Measurements from ENCODE around the gene ZNF106. TPM values are rescaled to one million over a fixed set of nuclear protein-coding genes. Genes with fewer than 3 reads are reported as not detected.
A peak's percentile ranks its signal among the peaks of the same experiment; 100 is the strongest.

ZNF106 gene
- total RNA-seq, 1 donor from 2014 or later: 58.1 TPM

- Mint-ChIP-seq H3K4me3 (ENCODE audit: unreplicated experiment) (no peak overlapping the region), H3K36me3 (ENCODE audit: low read depth) (no peaks in the 10 kb centered on the region), H3K27me3 (ENCODE audit: low read depth) (no peaks in the 10 kb centered on the region), H3K4me1 (ENCODE audit: low read depth) (peaks cover 47% of the 10 kb centered on the region), H3K9me3 (ENCODE audit: low read depth) (no peaks in the 10 kb centered on the region), H3K27ac (ENCODE audit: unreplicated experiment) (no peak overlapping the region)
- TF ChIP-seq, protein P1, sequence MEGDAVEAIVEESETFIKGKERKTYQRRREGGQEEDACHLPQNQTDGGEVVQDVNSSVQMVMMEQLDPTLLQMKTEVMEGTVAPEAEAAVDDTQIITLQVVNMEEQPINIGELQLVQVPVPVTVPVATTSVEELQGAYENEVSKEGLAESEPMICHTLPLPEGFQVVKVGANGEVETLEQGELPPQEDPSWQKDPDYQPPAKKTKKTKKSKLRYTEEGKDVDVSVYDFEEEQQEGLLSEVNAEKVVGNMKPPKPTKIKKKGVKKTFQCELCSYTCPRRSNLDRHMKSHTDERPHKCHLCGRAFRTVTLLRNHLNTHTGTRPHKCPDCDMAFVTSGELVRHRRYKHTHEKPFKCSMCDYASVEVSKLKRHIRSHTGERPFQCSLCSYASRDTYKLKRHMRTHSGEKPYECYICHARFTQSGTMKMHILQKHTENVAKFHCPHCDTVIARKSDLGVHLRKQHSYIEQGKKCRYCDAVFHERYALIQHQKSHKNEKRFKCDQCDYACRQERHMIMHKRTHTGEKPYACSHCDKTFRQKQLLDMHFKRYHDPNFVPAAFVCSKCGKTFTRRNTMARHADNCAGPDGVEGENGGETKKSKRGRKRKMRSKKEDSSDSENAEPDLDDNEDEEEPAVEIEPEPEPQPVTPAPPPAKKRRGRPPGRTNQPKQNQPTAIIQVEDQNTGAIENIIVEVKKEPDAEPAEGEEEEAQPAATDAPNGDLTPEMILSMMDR (IDR thresholded peaks at IDR 0.05): no peak
- no peak for DNase-seq (ENCODE audit: low spot score)
These were observed 11.5 kb upstream of the ZNF106 start for GRCh38 chr15:42502477-42502876.

DNA sequence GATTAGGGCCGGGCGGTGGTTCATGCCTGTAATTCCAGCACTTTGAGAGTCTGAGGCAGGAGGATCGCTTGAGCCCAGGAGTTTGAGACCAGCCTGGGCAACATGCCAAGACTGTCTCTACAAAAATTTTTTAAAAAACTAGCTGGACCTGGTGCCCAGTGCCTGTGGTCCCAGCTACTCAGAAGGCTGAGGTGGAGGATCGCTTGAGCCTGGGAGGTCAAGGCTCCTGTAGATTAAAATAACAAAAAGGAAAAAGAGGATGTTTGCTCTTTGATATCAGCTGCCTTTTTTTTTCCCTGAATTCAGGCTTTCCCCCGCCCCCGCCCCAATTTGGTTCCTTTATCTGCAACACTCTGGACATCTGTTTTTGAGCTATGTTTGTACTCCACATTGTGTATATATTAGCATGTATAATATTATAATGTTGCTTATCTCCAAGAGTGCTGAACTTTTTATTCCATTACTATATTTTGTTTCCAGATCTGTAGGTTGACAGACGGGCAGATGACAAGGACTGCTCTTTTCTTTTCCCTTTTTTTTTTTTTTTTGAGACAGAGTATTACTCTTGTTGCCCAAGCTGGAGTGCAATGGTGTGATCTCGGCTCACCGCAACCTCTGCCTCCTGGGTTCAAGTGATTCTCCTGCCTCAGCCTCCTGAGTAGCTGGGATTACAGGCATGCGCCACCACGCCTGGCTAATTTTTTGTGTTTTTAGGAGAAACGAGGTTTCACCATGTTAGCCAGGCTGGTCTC lies 9.1 kb upstream of the ZNF106 start:
- no peaks in the 10 kb centered on the region for H3K27me3 Mint-ChIP-seq (ENCODE audit: low read depth)
- peaks cover 54% of the 10 kb centered on the region for H3K4me1 Mint-ChIP-seq (ENCODE audit: low read depth)
- no peak for DNase-seq (ENCODE audit: low spot score)
- H3K9me3 Mint-ChIP-seq (ENCODE audit: low read depth): no peaks in the 10 kb centered on the region
- TF ChIP-seq, protein P1 (IDR thresholded peaks at IDR 0.05): no peak
- H3K27ac Mint-ChIP-seq (ENCODE audit: unreplicated experiment): peak overlapping the region; percentile 82
- no peaks in the 10 kb centered on the region for H3K36me3 Mint-ChIP-seq (ENCODE audit: low read depth)
- H3K4me3 Mint-ChIP-seq (ENCODE audit: unreplicated experiment): no peak overlapping the region

- TF ChIP-seq, protein P1 (IDR thresholded peaks at IDR 0.05): no peak
- Mint-ChIP-seq H3K27me3 (ENCODE audit: low read depth) (no peaks in the 10 kb centered on the region), H3K4me3 (ENCODE audit: unreplicated experiment) (no peak overlapping the region), H3K27ac (ENCODE audit: unreplicated experiment) (peak overlapping the region; percentile 92), H3K4me1 (ENCODE audit: low read depth) (peaks cover 63% of the 10 kb centered on the region), H3K36me3 (ENCODE audit: low read depth) (no peaks in the 10 kb centered on the region), H3K9me3 (ENCODE audit: low read depth) (no peaks in the 10 kb centered on the region)
- DNase-seq (ENCODE audit: low spot score): no peak
These were observed 7.5 kb upstream of the ZNF106 start for GRCh38 chr15:42498212-42499068.

- H3K27me3 Mint-ChIP-seq (ENCODE audit: low read depth): no peaks in the 10 kb centered on the region
- peak within 1 kb of the TSS; percentile 95 for H3K4me3 Mint-ChIP-seq (ENCODE audit: unreplicated experiment)
- H3K36me3 Mint-ChIP-seq (ENCODE audit: low read depth): no peaks in the 10 kb centered on the region
- TF ChIP-seq, protein P1 (IDR thresholded peaks at IDR 0.05): no peak
- peaks cover 70% of the 10 kb centered on the region for H3K4me1 Mint-ChIP-seq (ENCODE audit: low read depth)
- H3K27ac Mint-ChIP-seq (ENCODE audit: unreplicated experiment): peak within 1 kb of the TSS; percentile 97
- DNase-seq (ENCODE audit: low spot score): peak; percentile 98
- H3K9me3 Mint-ChIP-seq (ENCODE audit: low read depth): no peaks in the 10 kb centered on the region
These were observed 4.6 kb upstream of the ZNF106 start, which contains the start of gene SNAP23 for GRCh38 chr15:42495361-42496212. Gene SNAP23 (plus strand): TSS chr15:42495634. CDS start chr15:42511847, 16,213 bp downstream.
